Bronchial epithelial cell (primary cell): Measurements from ENCODE around the gene SLC12A7. TPM values are rescaled to one million over a fixed set of nuclear protein-coding genes. Genes with fewer than 3 reads are reported as not detected.

Experiments
- DNase-seq: peaks from one replicate; pipeline ENCODE4 v3.0.0-alpha.2; 2010; ENCODE audit warnings: low read depth
- FAIRE-seq: peaks from 2 replicates; lab custom pipeline; 2011; peaks lifted over from hg19 to GRCh38; lab: Jason Lieb, UNC
- H3K27me3 ChIP-seq: 2 replicates; pipeline ENCODE4 v1.5.1; 2011; ENCODE audit warnings: low read length; ENCODE audit not compliant: control insufficient read depth, insufficient read depth
- H3K36me3 ChIP-seq: 2 replicates; pipeline ENCODE4 v1.5.1; 2011; ENCODE audit warnings: low read length; ENCODE audit not compliant: control insufficient read depth, insufficient read depth
- H3K4me3 ChIP-seq: 2 replicates; pipeline ENCODE4 v1.5.1; 2011; ENCODE audit warnings: mild to moderate bottlenecking, low read depth, low read length, control low read depth
- total RNA-seq: library from RNA; depleted of rRNA; stranded (reverse); fragments of >200 nt; gene quantifications from 2 replicates; pipeline ENCODE4 v1.2.1, GENCODE V29; 2014
- TF ChIP-seq, protein P1 (sequence below): IDR thresholded peaks from 2 replicates; pipeline ENCODE4 v1.5.1; 2011; ENCODE audit warnings: mild to moderate bottlenecking, moderate library complexity, low read length, control low read depth, inconsistent platforms; ENCODE audit not compliant: insufficient read depth, severe bottlenecking

The SLC12A7 gene
- total RNA-seq, 1 donor from 2014 or later, result 10.3 TPM

DNA sequence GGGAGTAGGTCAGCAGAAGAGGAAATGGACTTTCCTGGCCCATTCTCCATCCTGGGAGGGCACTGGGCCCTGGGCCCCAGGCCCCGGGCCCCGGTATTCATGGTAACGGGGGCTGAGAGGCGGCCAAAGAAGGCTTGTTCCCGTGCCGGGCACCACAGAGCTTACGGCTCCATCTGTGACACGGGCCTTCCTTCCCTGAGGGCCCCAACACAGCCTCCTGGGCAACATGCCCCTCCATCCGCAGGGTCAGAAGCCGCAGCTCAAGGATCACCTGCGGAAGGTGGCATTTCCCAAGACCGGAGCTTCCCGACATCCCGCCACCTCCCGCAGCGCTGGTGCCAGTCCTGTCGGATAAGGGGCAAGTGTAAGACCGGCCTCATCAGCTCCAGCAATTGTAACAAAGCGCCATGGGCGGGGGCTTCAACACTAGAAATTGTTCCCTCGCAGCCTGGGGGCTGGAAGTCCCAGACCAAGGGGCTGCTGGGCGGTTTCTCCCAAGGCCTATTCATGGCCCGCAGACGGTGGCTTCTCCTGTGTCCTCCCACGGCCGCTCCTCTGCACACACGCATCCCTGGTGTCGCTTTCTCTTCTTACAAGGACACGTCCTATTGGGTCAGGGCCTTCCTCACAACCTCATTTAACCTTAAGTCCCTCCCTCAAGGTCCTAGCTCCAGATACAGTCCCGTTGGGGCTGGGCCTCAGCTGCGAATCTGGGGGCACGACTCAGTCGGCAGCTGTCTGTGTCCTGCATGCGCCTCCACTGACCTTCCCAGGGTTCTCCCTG is 31.2 kb upstream of the SLC12A7 start:
- FAIRE-seq (no peak), DNase-seq (no peak)
- no peaks in the 10 kb centered on the region for H3K27me3 ChIP-seq
- H3K36me3 ChIP-seq, result no peaks in the 10 kb centered on the region
- TF ChIP-seq, protein P1, sequence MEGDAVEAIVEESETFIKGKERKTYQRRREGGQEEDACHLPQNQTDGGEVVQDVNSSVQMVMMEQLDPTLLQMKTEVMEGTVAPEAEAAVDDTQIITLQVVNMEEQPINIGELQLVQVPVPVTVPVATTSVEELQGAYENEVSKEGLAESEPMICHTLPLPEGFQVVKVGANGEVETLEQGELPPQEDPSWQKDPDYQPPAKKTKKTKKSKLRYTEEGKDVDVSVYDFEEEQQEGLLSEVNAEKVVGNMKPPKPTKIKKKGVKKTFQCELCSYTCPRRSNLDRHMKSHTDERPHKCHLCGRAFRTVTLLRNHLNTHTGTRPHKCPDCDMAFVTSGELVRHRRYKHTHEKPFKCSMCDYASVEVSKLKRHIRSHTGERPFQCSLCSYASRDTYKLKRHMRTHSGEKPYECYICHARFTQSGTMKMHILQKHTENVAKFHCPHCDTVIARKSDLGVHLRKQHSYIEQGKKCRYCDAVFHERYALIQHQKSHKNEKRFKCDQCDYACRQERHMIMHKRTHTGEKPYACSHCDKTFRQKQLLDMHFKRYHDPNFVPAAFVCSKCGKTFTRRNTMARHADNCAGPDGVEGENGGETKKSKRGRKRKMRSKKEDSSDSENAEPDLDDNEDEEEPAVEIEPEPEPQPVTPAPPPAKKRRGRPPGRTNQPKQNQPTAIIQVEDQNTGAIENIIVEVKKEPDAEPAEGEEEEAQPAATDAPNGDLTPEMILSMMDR, result no peak
- no peak overlapping the region for H3K4me3 ChIP-seq

DNA sequence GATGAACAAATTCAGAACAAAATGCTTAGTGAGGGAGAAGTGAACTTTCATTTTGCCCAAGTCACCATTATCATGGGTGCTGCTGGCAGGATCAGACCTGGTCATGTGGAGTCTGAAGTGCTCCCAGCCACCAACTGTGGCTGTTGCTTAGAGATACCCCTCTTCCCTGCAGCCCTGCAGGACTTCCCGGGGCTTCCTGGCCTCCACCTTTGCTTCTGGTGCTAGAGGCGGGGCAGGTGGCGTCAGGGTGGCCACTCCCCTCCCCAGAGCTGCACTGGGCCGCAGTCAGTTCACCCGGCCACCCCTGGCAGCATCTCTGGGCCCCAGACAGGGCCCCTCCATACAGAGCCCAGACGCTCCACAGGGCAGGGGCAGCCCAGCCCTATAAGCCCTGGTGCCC is 30.0 kb upstream of the SLC12A7 start:
- TF ChIP-seq, protein P1, result no peak
- Histone ChIP-seq H3K27me3 (no peaks in the 10 kb centered on the region), H3K4me3 (no peak overlapping the region), H3K36me3 (no peaks in the 10 kb centered on the region)
- DNase-seq (no peak), FAIRE-seq (no peak)

DNA sequence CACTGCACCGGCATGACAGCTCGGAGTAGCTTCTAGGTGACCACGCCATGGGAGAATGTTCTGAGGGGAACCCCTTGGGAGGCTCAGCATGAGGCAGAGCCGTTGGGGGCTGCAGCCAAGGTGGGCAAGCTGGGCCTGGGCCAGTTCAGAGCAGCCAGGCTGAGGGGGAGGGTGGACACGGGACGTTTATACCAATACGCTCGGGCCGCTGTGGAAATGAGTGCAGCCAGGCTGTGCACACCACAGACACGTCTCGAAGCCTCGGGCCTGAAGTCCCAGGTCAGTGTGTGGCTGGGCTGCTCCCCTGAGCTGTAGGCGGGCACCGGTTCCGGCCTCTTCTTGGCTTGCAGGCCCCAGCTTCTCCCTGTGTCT is 28.9 kb upstream of the SLC12A7 start:
- Histone ChIP-seq H3K4me3 (no peak overlapping the region), H3K36me3 (no peaks in the 10 kb centered on the region), H3K27me3 (no peaks in the 10 kb centered on the region)
- FAIRE-seq (no peak), DNase-seq (no peak)
- TF ChIP-seq, protein P1, result no peak

DNA sequence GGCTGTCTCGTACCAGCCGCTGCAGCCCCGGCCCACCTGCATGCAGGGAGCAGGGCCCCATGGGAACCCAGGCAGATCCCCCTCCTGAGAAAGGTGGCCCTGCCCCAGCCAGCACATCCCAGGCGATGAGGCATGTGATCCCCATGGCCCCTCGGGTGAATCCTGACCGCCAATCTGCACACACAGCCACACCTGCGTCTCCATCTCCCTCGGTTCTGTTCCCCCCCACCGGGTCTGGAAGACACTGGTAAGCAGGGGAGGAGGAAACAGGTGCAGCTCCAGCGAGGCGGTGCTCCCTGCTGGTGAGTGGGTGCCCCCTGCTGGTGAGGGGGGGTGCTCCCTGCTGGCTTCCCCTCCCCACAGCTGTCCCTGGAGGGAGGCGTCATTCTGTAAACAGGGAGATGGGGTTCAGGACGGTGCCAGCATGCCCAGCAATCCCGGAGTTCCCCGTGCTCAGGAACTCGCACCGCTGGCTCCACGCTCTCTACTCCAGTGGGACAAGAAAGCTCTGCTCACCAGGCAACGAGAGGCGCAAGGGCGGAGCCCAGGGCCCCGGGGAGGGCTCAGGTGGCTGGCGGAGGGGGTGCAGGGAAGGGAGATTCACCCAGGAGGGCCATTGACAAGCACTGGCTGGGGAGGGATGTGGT is 28.4 kb upstream of the SLC12A7 start:
- FAIRE-seq, result no peak
- Histone ChIP-seq H3K36me3 (no peaks in the 10 kb centered on the region), H3K4me3 (no peak overlapping the region), H3K27me3 (peaks cover under 1% of the 10 kb centered on the region)
- DNase-seq, result peak; percentile 46
- TF ChIP-seq, protein P1, result peak; percentile 90

DNA sequence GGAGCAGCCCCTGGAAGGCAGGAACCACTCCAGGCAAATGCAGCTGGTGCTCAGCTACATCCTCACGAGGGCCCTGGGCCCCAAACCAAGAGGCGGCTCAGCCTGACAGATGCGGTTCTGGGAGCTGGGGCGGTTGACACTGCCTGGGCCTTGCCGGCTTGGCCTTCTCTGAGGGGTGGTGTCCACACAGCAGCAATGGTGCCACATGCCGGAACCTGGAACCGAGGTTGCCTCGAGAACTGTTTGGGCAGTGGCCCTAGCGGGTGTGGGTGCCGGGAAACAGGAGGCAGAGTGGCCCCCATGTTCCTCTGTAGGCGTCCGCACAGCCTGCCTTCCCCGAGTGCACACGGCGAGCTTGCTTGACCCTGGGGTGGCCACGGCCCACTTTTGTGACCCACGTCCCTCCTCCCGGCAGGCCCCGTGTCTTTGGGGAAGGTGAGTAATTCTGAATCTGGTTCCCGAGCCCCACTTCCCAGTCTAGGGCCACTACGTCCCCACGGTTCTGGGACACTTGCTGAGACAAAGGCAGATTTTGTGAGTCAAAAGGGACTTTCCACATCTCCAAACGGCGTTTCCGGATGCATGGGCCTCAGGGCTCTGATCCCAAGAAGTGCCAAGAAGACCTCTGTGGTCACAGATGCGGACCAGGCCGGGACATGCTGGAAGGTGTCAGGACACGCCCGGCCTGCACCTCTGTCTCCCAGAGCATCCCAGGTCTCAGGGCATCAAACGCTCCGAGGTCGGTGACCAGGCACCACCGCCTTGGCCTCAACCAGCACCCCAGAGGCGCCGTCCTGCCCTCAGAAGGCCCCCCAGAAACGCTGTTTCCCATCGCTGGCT is 27.7 kb upstream of the SLC12A7 start:
- DNase-seq (peak; percentile 66), FAIRE-seq (no peak)
- H3K27me3 ChIP-seq, result peaks cover 2% of the 10 kb centered on the region
- H3K4me3 ChIP-seq, result no peak overlapping the region
- TF ChIP-seq, protein P1, result no peak
- H3K36me3 ChIP-seq, result no peaks in the 10 kb centered on the region
